ENCODE measurements around the gene AMBRA1. TPM values are rescaled to one million over a fixed set of nuclear protein-coding genes. Genes with fewer than 3 reads are reported as not detected.

AMBRA1 gene
- total RNA-seq, 1 donor from 2014 or later: 38.3 TPM

GRCh38 chr11:46367244-46367915, 226.4 kb downstream of the AMBRA1 start:
- no peak for DNase-seq (ENCODE audit: low read depth)

GRCh38 chr11:46366661-46367161, 227.1 kb downstream of the AMBRA1 start:
- no peak for DNase-seq (ENCODE audit: low read depth)

- no peak for DNase-seq (ENCODE audit: low read depth)
These were observed 227.6 kb downstream of the AMBRA1 start for GRCh38 chr11:46366260-46366659.

- no peak for DNase-seq (ENCODE audit: low read depth)
These were observed 229.0 kb downstream of the AMBRA1 start for GRCh38 chr11:46364791-46365190.

- no peak for DNase-seq (ENCODE audit: low read depth)
These were observed 229.8 kb downstream of the AMBRA1 start for GRCh38 chr11:46364056-46364455.

GRCh38 chr11:46363455-46364005, 230.3 kb downstream of the AMBRA1 start:
- DNase-seq (ENCODE audit: low read depth): no peak

GRCh38 chr11:46363031-46363407, 230.8 kb downstream of the AMBRA1 start:
- DNase-seq (ENCODE audit: low read depth): peak; percentile 53

GRCh38 chr11:46362156-46363030, 231.4 kb downstream of the AMBRA1 start:
- DNase-seq (ENCODE audit: low read depth): no peak

- DNase-seq (ENCODE audit: low read depth): no peak
These were observed 232.3 kb downstream of the AMBRA1 start for GRCh38 chr11:46361283-46362155.

GRCh38 chr11:46360878-46361277, 232.9 kb downstream of the AMBRA1 start:
- no peak for DNase-seq (ENCODE audit: low read depth)

- no peak for DNase-seq (ENCODE audit: low read depth)
These were observed 233.9 kb downstream of the AMBRA1 start for GRCh38 chr11:46359953-46360352.

GRCh38 chr11:46357483-46357936, 236.3 kb downstream of the AMBRA1 start:
- DNase-seq (ENCODE audit: low read depth): peak; percentile 72

GRCh38 chr11:46356924-46357482, 236.8 kb downstream of the AMBRA1 start:
- peak; percentile 63 for DNase-seq (ENCODE audit: low read depth)

- no peak for DNase-seq (ENCODE audit: low read depth)
These were observed 240.1 kb downstream of the AMBRA1 start for GRCh38 chr11:46353698-46354097.

GRCh38 chr11:46352063-46352841, 241.6 kb downstream of the AMBRA1 start:
- no peak for DNase-seq (ENCODE audit: low read depth)

GRCh38 chr11:46351606-46352005, 242.2 kb downstream of the AMBRA1 start:
- no peak for DNase-seq (ENCODE audit: low read depth)

- no peak for DNase-seq (ENCODE audit: low read depth)
These were observed 242.7 kb downstream of the AMBRA1 start for GRCh38 chr11:46351148-46351547.

GRCh38 chr11:46350695-46351094, 243.1 kb downstream of the AMBRA1 start:
- DNase-seq (ENCODE audit: low read depth): no peak

- no peak for DNase-seq (ENCODE audit: low read depth)
These were observed 245.0 kb downstream of the AMBRA1 start for GRCh38 chr11:46348566-46349401.
